T-helper 2 cell treated with Interferon-gamma antibody and Interleukin-4, amounts not matched to agents 5 μg/mL and 100 μg/mL, for 36 hours (primary cell): ENCODE data around the gene SPHK2.
"Not testable (repeated sequence)": the region's sequence is repeated elsewhere in the genome, so short reads cannot be mapped to it uniquely, and the experiment has no call there.

Source experiments
- DNase-seq: peaks from one replicate; pipeline ENCODE4 v3.0.0; 2021; ENCODE audit warnings: low spot score
- H3K27ac Mint-ChIP-seq: one replicate; pipeline ENCODE4 v1.8.0; 2021; ENCODE audit warnings: mild to moderate bottlenecking, mixed read lengths
- H3K27me3 Mint-ChIP-seq: one replicate; pipeline ENCODE4 v1.8.0; 2021; ENCODE audit warnings: low read depth, mixed read lengths
- H3K36me3 Mint-ChIP-seq: one replicate; pipeline ENCODE4 v1.8.0; 2021; ENCODE audit warnings: low read depth, mixed read lengths
- H3K4me1 Mint-ChIP-seq: one replicate; pipeline ENCODE4 v1.8.0; 2021; ENCODE audit warnings: low read depth, mixed read lengths
- H3K4me3 Mint-ChIP-seq: one replicate; pipeline ENCODE4 v1.8.0; 2022; ENCODE audit warnings: mild to moderate bottlenecking, moderate library complexity, mixed read lengths
- H3K9me3 Mint-ChIP-seq: one replicate; pipeline ENCODE4 v1.8.0; 2021; ENCODE audit warnings: mixed read lengths

Gene SPHK2

GRCh38 chr19:48674921-48675824, 55.9 kb downstream of the SPHK2 start:
- H3K4me3 Mint-ChIP-seq: no peak overlapping the region
- H3K9me3 Mint-ChIP-seq: no peaks in the 10 kb centered on the region

GRCh38 chr19:48676487-48676886, 57.2 kb downstream of the SPHK2 start:
- H3K27ac Mint-ChIP-seq: no peak overlapping the region
- H3K4me3 Mint-ChIP-seq: no peak overlapping the region
- H3K36me3 Mint-ChIP-seq: no peaks in the 10 kb centered on the region
- no peaks in the 10 kb centered on the region for H3K9me3 Mint-ChIP-seq
- no peaks in the 10 kb centered on the region for H3K27me3 Mint-ChIP-seq
- H3K4me1 Mint-ChIP-seq: peaks cover 1% of the 10 kb centered on the region
- DNase-seq: no peak

More at GRCh38 chr19:48674921-48675824, 55.9 kb downstream of the SPHK2 start:
- H3K27ac Mint-ChIP-seq: no peak overlapping the region
- H3K27me3 Mint-ChIP-seq: no peaks in the 10 kb centered on the region
- DNase-seq: peak; percentile 61
- H3K36me3 Mint-ChIP-seq: no peaks in the 10 kb centered on the region
- peaks cover 1% of the 10 kb centered on the region for H3K4me1 Mint-ChIP-seq

GRCh38 chr19:48676887-48677286, 57.6 kb downstream of the SPHK2 start:
- no peaks in the 10 kb centered on the region for H3K9me3 Mint-ChIP-seq
- no peak overlapping the region for H3K4me3 Mint-ChIP-seq
- H3K27ac Mint-ChIP-seq: no peak overlapping the region
- no peak for DNase-seq
- no peaks in the 10 kb centered on the region for H3K36me3 Mint-ChIP-seq
- H3K27me3 Mint-ChIP-seq: no peaks in the 10 kb centered on the region
- H3K4me1 Mint-ChIP-seq: peaks cover 1% of the 10 kb centered on the region

GRCh38 chr19:48678201-48678600, 58.9 kb downstream of the SPHK2 start:
- H3K27ac Mint-ChIP-seq: no peak overlapping the region
- H3K4me3 Mint-ChIP-seq: no peak overlapping the region
- no peak for DNase-seq
- H3K27me3 Mint-ChIP-seq: no peaks in the 10 kb centered on the region
- H3K36me3 Mint-ChIP-seq: no peaks in the 10 kb centered on the region
- H3K4me1 Mint-ChIP-seq: peaks cover 1% of the 10 kb centered on the region
- no peaks in the 10 kb centered on the region for H3K9me3 Mint-ChIP-seq

- not testable (repeated sequence) for H3K9me3 Mint-ChIP-seq, H3K27me3 Mint-ChIP-seq, H3K36me3 Mint-ChIP-seq, H3K27ac Mint-ChIP-seq, H3K4me1 Mint-ChIP-seq, DNase-seq, H3K4me3 Mint-ChIP-seq
These were observed 60.7 kb downstream of the SPHK2 start for GRCh38 chr19:48680006-48680405.
